GM19438 (cell line): ENCODE results near the gene LCE3A.
"Not testable (repeated sequence)": the region's sequence is repeated elsewhere in the genome, so short reads cannot be mapped to it uniquely, and the experiment has no call there.

Experiments
- ATAC-seq: cut with Tn5 transposase; IDR thresholded peaks from one replicate; pipeline ENCODE4 v1.9.1; 2021; ENCODE audit warnings: low read depth; ENCODE audit not compliant: unreplicated experiment

LCE3A gene, protein sequence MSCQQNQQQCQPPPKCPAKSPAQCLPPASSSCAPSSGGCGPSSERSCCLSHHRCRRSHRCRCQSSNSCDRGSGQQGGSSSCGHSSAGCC

DNA sequence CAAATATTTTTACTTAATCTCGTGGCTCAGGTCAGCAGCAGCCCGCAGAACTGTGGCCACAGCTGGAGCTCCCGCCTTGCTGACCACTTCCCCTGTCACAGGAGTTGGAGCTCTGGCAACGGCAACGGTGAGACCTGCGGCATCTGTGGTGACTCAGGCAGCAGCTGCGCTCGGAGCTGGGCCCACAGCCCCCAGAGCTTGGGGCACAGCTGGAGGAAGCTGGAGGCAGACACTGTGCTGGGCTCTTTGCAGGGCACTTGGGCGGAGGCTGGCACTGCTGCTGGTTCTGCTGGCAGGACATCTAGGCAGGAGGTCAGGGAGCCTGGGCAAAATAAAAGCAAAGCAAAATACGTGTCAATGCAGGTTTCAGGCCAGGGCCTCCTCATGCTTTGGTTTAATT, at the start of gene LCE3A:
Gene LCE3A, minus strand, starts transcription at position 301 of the 400 bp plus-strand sequence. Its CDS starts 0 bp downstream, at position 301.
- no peak for ATAC-seq

- ATAC-seq = no peak
These were observed 44.7 kb upstream of the LCE3A start for GRCh38 chr1:152667648-152668047.

DNA sequence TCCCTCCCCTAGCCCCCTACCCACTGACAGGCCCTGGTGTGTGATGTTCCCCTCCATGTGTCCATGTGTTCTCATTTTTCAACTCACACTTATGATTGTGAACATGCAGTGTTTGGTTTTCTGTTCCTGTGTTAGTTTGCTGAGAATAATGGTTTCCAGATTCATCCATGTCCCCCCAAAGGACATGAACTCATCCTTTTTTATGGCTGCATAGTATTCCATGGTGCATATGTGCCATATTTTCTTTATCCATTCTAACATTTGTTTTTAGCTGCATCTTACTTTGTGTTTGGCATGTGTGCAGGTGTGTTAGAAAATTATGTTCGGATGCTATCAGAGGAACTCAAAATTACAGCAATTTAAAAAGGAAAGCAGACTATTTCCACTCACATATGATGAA, 43.3 kb upstream of the LCE3A start:
- not testable (repeated sequence) for ATAC-seq

- no peak for ATAC-seq
These were observed 40.2 kb upstream of the LCE3A start, which contains the start of gene LCE2D for GRCh38 chr1:152663098-152663497. Gene LCE2D (plus strand): TSS chr1:152663380. CDS start chr1:152664106, 726 bp downstream.

DNA sequence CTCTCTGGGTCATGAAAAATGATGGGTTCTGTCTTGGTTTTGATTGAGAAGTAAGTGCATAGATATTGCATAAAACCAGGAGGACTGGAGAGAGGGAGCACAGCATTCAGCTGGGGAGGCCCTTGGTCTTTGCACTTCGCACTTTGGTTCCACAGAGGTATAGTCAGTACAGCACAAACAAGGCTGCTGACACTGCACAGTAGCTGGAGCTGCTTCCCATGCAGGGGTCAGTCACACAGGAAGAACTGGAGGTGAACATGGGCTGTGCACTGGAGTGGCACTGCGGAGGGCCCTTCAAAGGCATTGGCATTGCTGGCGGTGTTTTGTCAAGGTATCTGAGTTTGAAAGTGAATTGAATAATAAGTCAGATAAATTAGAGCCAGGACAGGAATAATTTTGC, 35.7 kb upstream of the LCE3A start:
- ATAC-seq = no peak

- ATAC-seq = no peak
These were observed 34.8 kb upstream of the LCE3A start for GRCh38 chr1:152657677-152658076.

DNA sequence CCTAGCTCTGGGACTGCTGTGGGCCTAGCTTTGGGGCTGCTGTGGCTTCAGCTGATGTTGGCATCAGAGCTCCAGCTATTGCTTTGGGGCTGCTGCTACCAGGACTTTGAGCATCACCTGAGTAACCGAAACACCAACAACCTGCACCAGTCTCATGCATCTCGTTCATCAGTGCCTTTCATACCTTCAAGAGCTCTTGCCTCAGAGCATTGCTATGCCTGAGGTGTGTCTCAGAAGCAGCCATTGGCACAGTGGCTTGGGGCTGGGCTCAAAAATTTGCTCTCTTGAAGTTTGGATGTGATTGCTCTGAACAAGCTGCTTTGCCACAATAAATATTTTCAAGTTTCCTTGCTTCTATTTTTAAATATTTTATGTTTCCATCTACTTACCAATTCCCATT, 33.6 kb upstream of the LCE3A start:
- no peak for ATAC-seq

- no peak for ATAC-seq
These were observed 31.2 kb upstream of the LCE3A start for GRCh38 chr1:152654110-152654509.

DNA sequence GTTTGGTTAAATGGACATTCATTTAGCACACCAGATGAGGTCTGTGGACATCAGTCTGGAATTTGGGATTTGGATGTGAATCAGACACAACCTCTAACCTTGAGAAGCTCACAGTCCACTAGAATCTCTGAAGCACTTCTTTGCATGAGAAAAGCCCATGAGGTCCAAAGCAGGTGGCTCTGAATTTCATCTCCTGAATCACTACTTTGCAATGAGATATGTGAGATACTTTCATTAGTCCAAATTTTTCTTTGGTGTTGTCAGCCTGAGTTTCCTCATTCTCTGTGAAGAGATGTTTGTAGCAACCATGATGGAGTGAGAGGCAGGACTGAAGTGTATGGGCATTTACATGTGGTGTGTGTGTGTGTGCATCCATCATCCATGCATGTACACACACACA, 23.8 kb upstream of the LCE3A start:
- ATAC-seq = no peak

DNA sequence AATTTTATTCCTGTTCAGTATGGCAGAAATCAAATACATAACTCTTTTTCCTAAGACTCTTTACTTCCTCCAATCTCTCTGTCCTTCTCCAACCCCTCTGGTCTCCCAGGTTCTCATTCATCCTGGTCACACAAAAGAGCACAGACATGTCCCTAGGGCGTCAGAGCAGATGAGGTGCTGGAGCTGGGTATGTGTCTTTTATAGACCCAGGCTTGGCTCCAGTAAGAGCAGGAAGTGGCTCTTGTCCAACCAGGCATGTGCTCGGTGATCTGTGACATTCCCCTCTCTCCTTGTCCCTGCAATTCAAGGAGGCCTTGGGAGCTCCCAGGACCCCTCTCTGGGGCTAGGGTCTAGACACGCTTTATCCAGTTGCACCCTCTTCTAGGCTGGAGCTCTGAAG, 22.2 kb upstream of the LCE3A start:
- ATAC-seq = no peak

DNA sequence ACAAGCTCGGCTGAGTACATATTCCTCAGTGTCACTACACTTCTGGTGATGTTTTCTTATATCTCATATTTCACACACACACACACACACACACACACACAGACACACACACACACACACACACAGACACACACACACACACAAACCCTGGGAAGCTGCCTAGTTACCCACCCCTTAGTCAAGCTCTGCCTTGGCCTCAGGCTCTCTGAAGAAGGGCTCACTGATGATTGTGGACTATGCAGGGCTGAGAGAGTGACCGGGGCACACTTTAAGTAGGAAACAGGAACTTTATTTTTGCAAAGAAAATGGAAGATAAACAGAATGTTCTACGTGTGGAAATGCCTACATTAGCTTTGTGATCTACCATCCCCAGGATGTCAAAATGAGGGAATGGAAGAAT, 21.0 kb upstream of the LCE3A start:
- no peak for ATAC-seq

GRCh38 chr1:152640351-152640750, 17.4 kb upstream of the LCE3A start:
- no peak for ATAC-seq

DNA sequence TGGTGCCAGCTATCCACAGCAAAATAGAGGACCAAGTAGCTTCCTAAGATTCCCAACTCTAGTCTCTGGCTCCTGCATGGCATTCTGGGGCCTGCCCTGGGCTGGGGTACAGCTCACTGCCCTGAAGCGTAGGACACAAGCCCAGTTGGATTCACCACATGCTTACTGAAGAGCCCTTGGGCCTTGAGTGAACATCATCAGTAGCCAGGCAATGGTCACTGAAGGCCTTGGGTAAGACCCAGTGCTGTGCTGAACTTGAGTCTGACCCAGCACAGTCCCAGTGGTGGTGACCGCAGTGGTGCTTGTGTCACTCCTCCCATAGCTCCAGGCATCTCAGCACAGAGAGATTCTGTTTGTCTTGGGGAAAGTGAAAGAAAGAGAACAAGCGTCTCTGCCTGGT, 7.7 kb upstream of the LCE3A start:
- ATAC-seq = no peak

DNA sequence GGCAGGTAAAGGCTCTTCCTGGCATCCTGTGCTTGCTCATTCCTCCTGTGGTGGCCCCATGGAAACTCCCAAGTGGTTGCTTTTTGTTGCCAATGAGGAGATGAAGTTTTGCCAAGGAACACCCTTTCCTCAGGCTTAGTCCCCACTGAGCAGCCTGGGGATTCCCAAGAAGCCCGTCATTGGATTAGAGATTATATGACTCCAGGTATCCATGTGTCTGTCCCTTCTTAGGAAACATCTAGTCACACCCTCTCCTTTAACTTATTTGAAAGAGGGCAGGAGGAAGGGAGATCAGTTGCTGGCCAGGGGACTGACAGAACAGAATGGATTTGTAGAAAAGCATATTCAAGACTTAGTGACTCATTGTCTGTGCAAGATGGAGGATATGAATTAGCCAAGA, 3.8 kb upstream of the LCE3A start:
- ATAC-seq = no peak

DNA sequence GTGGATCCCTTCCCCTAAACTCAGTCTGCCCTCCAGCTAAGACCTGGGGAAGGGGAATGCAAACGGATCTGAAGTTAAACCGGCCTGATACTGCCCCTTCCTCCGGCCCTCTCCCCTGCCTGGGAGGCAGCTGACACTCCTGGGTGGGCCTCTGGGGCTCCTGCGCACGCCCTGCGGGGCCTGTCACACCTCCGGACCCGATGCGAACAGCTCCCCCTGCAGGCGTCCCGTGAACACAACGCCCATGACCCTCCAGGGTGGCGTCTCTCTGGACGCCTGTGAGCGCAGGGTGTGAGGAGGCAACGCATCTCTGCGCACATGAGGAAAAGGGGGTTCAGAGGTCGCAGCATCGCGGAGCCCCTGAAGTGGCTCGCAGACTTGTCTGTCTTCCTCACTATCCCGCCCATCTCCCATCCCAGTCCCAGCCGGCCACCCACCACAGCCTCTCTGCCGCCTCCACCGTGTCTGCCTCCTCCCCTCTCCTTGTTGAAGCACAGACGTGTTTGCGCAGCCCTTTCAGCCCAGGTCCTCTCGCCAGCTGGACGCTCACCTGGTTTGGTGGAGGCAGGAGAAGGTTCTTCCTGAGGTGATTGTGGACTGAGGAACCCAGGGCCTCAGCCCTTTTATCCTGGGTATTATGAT, 421 bp upstream of the LCE3A start:
- no peak for ATAC-seq

GRCh38 chr1:152621993-152622392, 910 bp downstream of the LCE3A start:
- ATAC-seq = no peak

GRCh38 chr1:152613511-152613910, 9.4 kb downstream of the LCE3A start, which contains the start of gene LCE3B:
Gene LCE3B (plus strand): TSS chr1:152613811. CDS start chr1:152613811, 0 bp downstream.
- no peak for ATAC-seq

DNA sequence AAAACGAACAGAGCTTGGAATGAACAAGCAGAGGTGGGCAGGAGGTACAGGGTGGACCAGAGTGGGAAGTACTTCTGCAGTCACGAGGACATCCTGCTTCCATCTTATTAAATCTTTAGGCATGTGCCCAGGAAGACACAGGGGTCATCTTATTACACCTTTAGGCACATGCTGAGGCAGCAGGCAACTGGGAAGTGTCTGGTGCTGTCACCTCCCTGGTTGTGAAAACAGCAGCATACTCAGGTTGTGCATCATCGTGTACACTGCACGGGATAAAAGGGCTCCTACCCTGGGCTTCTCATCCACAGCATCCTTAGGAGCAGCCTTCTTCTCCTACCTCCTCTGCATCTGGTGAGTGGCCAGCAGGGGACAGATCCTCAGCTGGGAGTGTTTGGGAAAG, 23.0 kb downstream of the LCE3A start, which contains the start of gene LCE3C:
Gene LCE3C, plus strand, starts transcription at position 301 of the 400 bp plus-strand sequence. CDS start 498 bp downstream, outside the sequence.
- no peak for ATAC-seq

GRCh38 chr1:152596986-152597385, 25.9 kb downstream of the LCE3A start:
- no peak for ATAC-seq

DNA sequence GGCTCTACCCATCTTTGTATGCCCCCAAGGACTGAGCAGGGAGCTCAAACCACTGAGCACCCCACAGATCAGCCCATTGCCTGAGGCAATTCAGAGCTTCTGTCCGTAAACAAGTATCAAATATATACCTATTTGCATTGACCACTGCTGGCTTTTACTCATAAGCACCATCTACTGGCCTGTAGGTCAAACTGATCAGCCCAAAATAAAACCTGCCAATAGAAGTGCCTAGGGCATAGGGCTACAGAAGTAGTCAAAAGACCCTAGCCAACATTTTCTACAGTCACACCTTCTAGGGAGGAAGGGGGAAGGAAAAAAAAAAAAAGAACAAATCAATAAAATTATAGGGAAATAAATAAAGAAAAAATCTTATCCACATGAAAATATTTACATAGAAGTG, 37.3 kb downstream of the LCE3A start:
- ATAC-seq = no peak

GRCh38 chr1:152582647-152583046, 40.3 kb downstream of the LCE3A start:
- ATAC-seq = no peak

- no peak for ATAC-seq
These were observed 42.5 kb downstream of the LCE3A start, which contains the start of gene LCE3D for GRCh38 chr1:152580433-152580832. Gene LCE3D (minus strand): TSS chr1:152580516. CDS start chr1:152579936, 580 bp downstream.
